ENCODE data around the gene MCTP2.

DNA sequence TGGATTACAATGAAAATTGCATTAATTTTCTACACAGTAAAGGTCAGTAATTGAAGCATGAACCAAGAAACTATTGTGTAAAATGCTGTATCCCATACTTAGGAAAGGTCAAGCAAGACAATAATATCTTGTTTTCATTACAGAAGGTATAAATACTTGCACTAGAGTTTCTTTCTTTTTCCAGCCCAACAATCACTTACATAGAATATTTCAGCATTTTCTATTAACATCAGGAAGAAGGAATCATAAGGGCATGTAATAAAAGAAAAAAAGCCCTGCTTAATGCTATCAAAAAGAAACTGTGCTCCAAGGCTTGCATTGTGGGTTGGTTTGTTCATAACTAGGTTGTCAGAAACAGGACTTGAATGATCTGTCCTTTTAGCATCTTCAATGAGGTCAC is 215.1 kb downstream of the MCTP2 start:
- TF ChIP-seq RXRA (CRISPR knock-in tag; IDR thresholded peaks at IDR 0.05) (no peak), GATA4 (IDR thresholded peaks at IDR 0.05; ENCODE audit: borderline replicate concordance, low read depth) (no peak), ZNF17 (CRISPR knock-in tag; IDR thresholded peaks at IDR 0.05) (no peak), POLR2AphosphoS5 (IDR thresholded peaks at IDR 0.05; ENCODE audit: low read depth, low read length) (no peak), NR2C2 (CRISPR knock-in tag; IDR thresholded peaks at IDR 0.05; ENCODE audit: borderline replicate concordance) (no peak), POLR2A (IDR thresholded peaks at IDR 0.05; ENCODE audit: insufficient read depth in 1 of 2, low read depth in 2 of 2, low read length in 2 of 2) (no peak), CTCF (CRISPR knock-in tag; IDR thresholded peaks at IDR 0.05) (no peak), PRDM15 (CRISPR knock-in tag; IDR thresholded peaks at IDR 0.05) (no peak), EZH2 (conservative IDR thresholded peaks at IDR 0.05; ENCODE audit: low read depth, low read length) (no peak), SNRNP70 (IDR thresholded peaks at IDR 0.05; ENCODE audit: low read depth, low read length) (no peak), SIN3A (IDR thresholded peaks at IDR 0.05; ENCODE audit: borderline replicate concordance, low read depth, low read length) (no peak), USF2 (IDR thresholded peaks at IDR 0.05; ENCODE audit: low read depth, low read length) (no peak), USF2 (CRISPR knock-in tag; IDR thresholded peaks at IDR 0.05; ENCODE audit: borderline replicate concordance) (no peak), ZNF639 (CRISPR knock-in tag; conservative IDR thresholded peaks at IDR 0.05) (no peak)

Data from HepG2 (cell line).